Bronchial epithelial cell (primary cell): ENCODE results near the gene NOL11. TPM values are rescaled to one million over a fixed set of nuclear protein-coding genes. Genes with fewer than 3 reads are reported as not detected.
"Not testable (repeated sequence)": the region's sequence is repeated elsewhere in the genome, so short reads cannot be mapped to it uniquely, and the experiment has no call there.

Experiments
- DNase-seq: peaks from one replicate; pipeline ENCODE4 v3.0.0-alpha.2; 2010; ENCODE audit warnings: low read depth
- FAIRE-seq: peaks from 2 replicates; lab custom pipeline; 2011; peaks lifted over from hg19 to GRCh38; lab: Jason Lieb, UNC
- H3K27me3 ChIP-seq: 2 replicates; pipeline ENCODE4 v1.5.1; 2011; ENCODE audit warnings: low read length; ENCODE audit not compliant: control insufficient read depth, insufficient read depth
- H3K36me3 ChIP-seq: 2 replicates; pipeline ENCODE4 v1.5.1; 2011; ENCODE audit warnings: low read length; ENCODE audit not compliant: control insufficient read depth, insufficient read depth
- H3K4me3 ChIP-seq: 2 replicates; pipeline ENCODE4 v1.5.1; 2011; ENCODE audit warnings: mild to moderate bottlenecking, low read depth, low read length, control low read depth
- CTCF ChIP-seq: IDR thresholded peaks from 2 replicates; pipeline ENCODE4 v1.5.1; 2011; ENCODE audit warnings: mild to moderate bottlenecking, moderate library complexity, low read length, control low read depth, inconsistent platforms; ENCODE audit not compliant: insufficient read depth, severe bottlenecking
- total RNA-seq: library from RNA; depleted of rRNA; stranded (reverse); fragments of >200 nt; gene quantifications from 2 replicates; pipeline ENCODE4 v1.2.1, GENCODE V29; 2014

The NOL11 gene
- total RNA-seq, 1 donor from 2014 or later, result 29.2 TPM

GRCh38 chr17:67696853-67697498 lies 20.8 kb upstream of the NOL11 start:
- no peak overlapping the region for H3K4me3 ChIP-seq
- DNase-seq (no peak), FAIRE-seq (no peak)
- H3K27me3 ChIP-seq, result no peaks in the 10 kb centered on the region
- no peak for TF ChIP-seq CTCF
- no peaks in the 10 kb centered on the region for H3K36me3 ChIP-seq

DNA sequence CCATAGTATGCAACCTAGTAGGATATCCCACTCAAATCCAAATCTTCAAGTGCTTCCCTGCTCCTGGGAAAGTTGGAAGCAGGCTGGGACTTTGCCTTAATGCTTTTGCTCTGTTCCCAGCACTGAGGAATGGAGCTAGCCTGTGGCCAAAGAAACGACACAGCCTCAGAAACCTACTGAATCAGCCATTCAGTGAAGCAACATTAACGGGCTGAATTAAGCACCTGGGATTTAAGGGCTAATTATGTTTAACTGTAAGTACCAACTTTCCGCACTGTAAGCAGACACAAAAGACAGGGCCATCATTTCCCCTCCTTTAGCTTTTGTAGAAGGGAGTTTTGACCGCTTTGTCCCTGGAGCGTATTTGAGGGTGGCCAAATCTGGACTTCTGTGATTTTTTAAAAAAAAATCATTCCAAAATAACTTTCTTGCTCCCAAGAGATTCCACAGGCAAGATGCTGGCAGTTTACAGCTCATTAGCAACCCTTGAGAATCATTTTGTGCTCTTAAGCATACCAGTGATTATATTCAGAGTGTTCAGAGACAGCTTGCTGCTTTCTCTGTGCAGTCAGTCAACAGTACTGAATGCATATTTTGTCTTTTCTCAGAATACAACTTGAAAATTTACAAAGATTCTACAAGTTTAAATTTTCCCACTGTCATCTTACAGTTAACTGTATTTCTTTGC lies 17.6 kb upstream of the NOL11 start:
- Histone ChIP-seq H3K4me3 (no peak overlapping the region), H3K27me3 (no peaks in the 10 kb centered on the region), H3K36me3 (no peaks in the 10 kb centered on the region)
- FAIRE-seq (no peak), DNase-seq (no peak)
- TF ChIP-seq CTCF, result no peak

DNA sequence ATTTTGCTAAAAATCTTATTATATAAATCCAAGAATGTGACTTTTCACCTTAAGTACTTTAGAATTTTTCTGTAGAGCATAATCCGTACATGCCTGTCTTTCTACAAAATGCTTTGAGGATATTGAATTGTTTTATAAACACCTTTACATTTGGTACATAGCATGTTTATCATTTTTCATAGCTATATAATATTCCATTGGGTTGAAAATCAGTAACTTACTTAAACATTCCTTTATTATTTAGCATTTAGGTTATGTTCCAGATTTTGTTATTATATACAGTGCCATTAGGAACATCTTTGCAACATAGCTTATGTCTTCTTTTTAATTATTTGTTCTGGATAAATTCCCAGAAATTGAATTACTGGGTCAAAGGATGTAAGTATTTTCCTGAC lies 17.0 kb upstream of the NOL11 start:
- no peak overlapping the region for H3K4me3 ChIP-seq
- DNase-seq (no peak), FAIRE-seq (no peak)
- no peak for TF ChIP-seq CTCF
- H3K27me3 ChIP-seq, result no peaks in the 10 kb centered on the region
- no peaks in the 10 kb centered on the region for H3K36me3 ChIP-seq

GRCh38 chr17:67702861-67703260 lies 14.9 kb upstream of the NOL11 start:
- not testable (repeated sequence) for H3K4me3 ChIP-seq, DNase-seq, FAIRE-seq, H3K36me3 ChIP-seq, H3K27me3 ChIP-seq

DNA sequence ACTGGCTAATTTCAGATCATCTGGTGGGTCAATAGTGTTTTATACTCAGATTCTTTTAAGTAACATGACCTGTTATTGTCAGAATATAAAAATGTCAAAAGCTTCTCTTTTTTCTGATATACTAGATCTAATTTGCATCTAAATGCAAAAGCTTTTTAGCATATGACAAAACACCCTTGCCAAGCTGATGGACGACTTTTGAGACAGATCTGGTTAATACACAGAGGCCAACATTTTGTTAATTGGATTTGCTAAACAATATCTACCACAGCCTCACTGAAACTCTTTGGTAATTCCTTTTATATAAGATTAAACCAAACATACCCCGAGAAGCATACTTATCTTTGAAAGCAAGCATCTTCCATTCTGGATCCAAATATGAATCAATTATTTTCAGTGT lies 10.3 kb upstream of the NOL11 start:
- no peak for FAIRE-seq

More for the DNA sequence above, 10.3 kb upstream of the NOL11 start:
- no peak overlapping the region for H3K4me3 ChIP-seq
- H3K27me3 ChIP-seq, result no peaks in the 10 kb centered on the region
- no peak for TF ChIP-seq CTCF
- DNase-seq, result no peak
- no peaks in the 10 kb centered on the region for H3K36me3 ChIP-seq
